ENCODE results near the gene OPCML.

DNA sequence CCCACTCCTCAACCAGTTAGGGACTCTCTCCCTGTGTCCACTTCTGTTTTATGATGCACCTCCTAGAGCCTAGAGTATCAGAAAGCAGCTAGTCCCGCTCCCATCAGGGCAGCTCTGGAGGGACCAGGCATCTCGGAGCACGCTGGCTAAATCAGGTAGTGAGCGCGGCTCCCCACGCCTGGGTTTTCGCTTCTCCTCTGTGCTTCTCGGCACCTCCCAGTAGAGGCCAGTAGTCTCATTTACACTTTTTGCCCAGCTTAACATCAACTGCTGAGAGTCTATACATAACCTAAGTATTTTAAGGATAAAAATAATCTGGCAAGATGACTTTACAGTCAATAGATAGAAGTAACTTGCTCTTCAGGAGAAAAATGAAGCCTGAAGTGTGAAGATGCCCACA, 473.8 kb downstream of the OPCML start:
- TF ChIP-seq POLR2AphosphoS5 (IDR thresholded peaks at IDR 0.05; ENCODE audit: low read depth, low read length) = no peak
- TF ChIP-seq, protein P1, sequence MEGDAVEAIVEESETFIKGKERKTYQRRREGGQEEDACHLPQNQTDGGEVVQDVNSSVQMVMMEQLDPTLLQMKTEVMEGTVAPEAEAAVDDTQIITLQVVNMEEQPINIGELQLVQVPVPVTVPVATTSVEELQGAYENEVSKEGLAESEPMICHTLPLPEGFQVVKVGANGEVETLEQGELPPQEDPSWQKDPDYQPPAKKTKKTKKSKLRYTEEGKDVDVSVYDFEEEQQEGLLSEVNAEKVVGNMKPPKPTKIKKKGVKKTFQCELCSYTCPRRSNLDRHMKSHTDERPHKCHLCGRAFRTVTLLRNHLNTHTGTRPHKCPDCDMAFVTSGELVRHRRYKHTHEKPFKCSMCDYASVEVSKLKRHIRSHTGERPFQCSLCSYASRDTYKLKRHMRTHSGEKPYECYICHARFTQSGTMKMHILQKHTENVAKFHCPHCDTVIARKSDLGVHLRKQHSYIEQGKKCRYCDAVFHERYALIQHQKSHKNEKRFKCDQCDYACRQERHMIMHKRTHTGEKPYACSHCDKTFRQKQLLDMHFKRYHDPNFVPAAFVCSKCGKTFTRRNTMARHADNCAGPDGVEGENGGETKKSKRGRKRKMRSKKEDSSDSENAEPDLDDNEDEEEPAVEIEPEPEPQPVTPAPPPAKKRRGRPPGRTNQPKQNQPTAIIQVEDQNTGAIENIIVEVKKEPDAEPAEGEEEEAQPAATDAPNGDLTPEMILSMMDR (IDR thresholded peaks at IDR 0.05) = no peak
